Ovary (tissue), 9 donors: ENCODE data around the gene LSMEM2. TPM values are rescaled to one million over a fixed set of nuclear protein-coding genes. Genes with fewer than 3 reads are reported as not detected.

Source experiments
- DNase-seq, 5 donors: peaks; one replicate each; pipeline ENCODE4 v3.0.0-alpha.2; 2019 to 2020
- H3K27ac ChIP-seq, 2 donors: fragments of 200-600 bp; one replicate each; pipeline versions ENCODE4 v1.5.1 to v1.8.0; 2019 to 2022
- H3K27me3 ChIP-seq: fragments of 200-600 bp; one replicate; pipeline ENCODE4 v1.8.0; 2022
- H3K36me3 ChIP-seq: fragments of 200-600 bp; sonication (generic); one replicate; pipeline ENCODE4 v1.5.1; 2019
- H3K4me1 ChIP-seq: one replicate; pipeline ENCODE4 v1.8.1; 2013; ENCODE audit warnings: mild to moderate bottlenecking, moderate library complexity; ENCODE audit not compliant: insufficient read depth
- H3K4me3 ChIP-seq: fragments of 200-600 bp; sonication (generic); one replicate; pipeline ENCODE4 v1.5.1; 2017
- H3K9me3 ChIP-seq, 2 donors: fragments of 200-600 bp in 1 of 2; sonication (generic) in 1 of 2; one replicate each; pipeline versions ENCODE4 v1.5.1 to v1.8.1; 2013 to 2019; ENCODE audit warnings: mild to moderate bottlenecking in 1 of 2, moderate library complexity in 1 of 2
- CTCF ChIP-seq, 3 donors: fragments of 450-650 bp in 2 of 3; fragments of 200-600 bp in 1 of 3; IDR thresholded peaks; one replicate each; pipeline versions ENCODE4 v1.5.1 to v1.8.0; 2016 to 2022; ENCODE audit warnings: antibody characterized with exemption in 3 of 3, mild to moderate bottlenecking in 1 of 3
- EP300 ChIP-seq: sonication (generic); formaldehyde crosslinking; IDR thresholded peaks from one replicate; pipeline ENCODE4 v1.6.1; 2017; ENCODE audit warnings: antibody characterized with exemption
- POLR2A ChIP-seq: fragments of 450-650 bp; IDR thresholded peaks from one replicate; pipeline ENCODE4 v1.6.1; 2017; ENCODE audit warnings: antibody characterized with exemption, mild to moderate bottlenecking, moderate library complexity
- WGBS, 3 donors: extraction: QIAGEN DNeasy Blood & Tissue Kit in 1 of 3; methylation state at CpG; one replicate each; pipeline versions ENCODE4 v1.1.5 to v1.1.7; 2013 to 2017; 5-methylcytosine and 5-hydroxymethylcytosine counted together
- intact Hi-C, 4 donors: fragments of 100-400 bp; cut with DNase I; formaldehyde crosslinking; loops; one replicate each; pipeline versions ENCODE4 v1.11.0 to v1.15.1; 2022 to 2023
- polyA plus RNA-seq, 2 donors: library from polyadenylated mRNA; stranded (reverse); fragments of 200-250 nt in 1 of 2; fragments of 350-450 nt in 1 of 2; fragmentation: Illumina TruSeq in 1 of 2; extraction: RNeasy Lipid Tissue Mini Kit (QIAGEN cat#74804) in 1 of 2; gene quantifications; one replicate each; pipeline ENCODE4 v1.2.3, GENCODE V29; 2013 to 2014
- total RNA-seq, 7 donors: library from RNA; depleted of rRNA in 2 of 7; stranded (reverse); fragments of >200 nt in 2 of 7; fragmentation: NEBNext Ultra II Directional in 3 of 7; extraction: Animal tissue kit (Norgen Biotek cat#: 25700) in 3 of 7; gene quantifications; one replicate each; pipeline versions ENCODE4 v1.1.0 to v1.2.4, GENCODE V29; 2016 to 2023
- donor health status: DM: no; HTN: no; CAD: no; lungs with moderate emphysema.
- donor health status: DM: no; HTN: no; CAD: no.
- donor health status: Bipolar disorder and iron deficiency.
- donor health status: DM: yes; HTN: yes; CAD: no.
- donor health status: DM: no; HTN: no; CAD: no.
- donor health status: DM: yes; HTN: yes; CAD: no.

LSMEM2 gene
- total and polyA plus RNA-seq, 9 donors = 0.42 to 1.4 (median 0.76) TPM; not detected in 2

GRCh38 chr3:50326182-50326541 is 47.3 kb downstream of the LSMEM2 start:
- intact Hi-C loops = loop anchor here in 1 of 4 donors (10.0 kb wide), 1 partner anchor 61 kb away; the partner anchor contains the start of gene SEMA3B
- Histone ChIP-seq H3K9me3 (no peaks in the 10 kb centered on the region), H3K4me3 (no peak overlapping the region), H3K4me1 (peaks cover 9% of the 10 kb centered on the region), H3K36me3 (no peaks in the 10 kb centered on the region), H3K27ac (no peak overlapping the region), H3K27me3 (no peaks in the 10 kb centered on the region)
- WGBS, 3 donors = 84 to 88% (median 86%) methylated on average over 8 of the region's 8 CpGs
- no peak for DNase-seq
- TF ChIP-seq EP300 (no peak), POLR2A (no peak), CTCF (IDR thresholded peaks at IDR 0.05) (no peak)

DNA sequence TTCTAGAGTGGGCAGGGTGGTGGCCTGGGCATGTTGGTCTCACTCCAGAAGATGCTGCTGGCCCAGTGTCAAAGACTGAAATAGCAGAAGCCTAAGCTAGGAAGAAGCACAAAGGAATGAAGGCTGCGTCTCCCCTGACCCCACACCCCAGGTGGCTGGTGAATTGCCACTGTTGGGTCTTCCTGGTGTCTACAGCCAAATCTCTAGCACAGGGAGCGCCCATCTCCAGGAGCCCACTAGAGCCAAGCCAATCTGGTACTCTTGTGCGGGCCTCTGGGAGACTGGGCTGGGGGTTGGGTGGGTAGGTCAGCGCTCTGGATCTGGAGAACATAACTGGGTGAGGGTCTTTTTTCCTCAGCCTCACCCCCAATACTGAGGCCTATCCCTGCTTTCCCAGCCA is 48.2 kb downstream of the LSMEM2 start:
- Histone ChIP-seq H3K27me3 (no peaks in the 10 kb centered on the region), H3K36me3 (no peaks in the 10 kb centered on the region), H3K4me1 (peaks cover 9% of the 10 kb centered on the region), H3K9me3 (no peaks in the 10 kb centered on the region), H3K27ac (peak overlapping the region in 1 of 2 donors; percentile 34), H3K4me3 (peak overlapping the region; percentile 84)
- no peak for TF ChIP-seq POLR2A
- TF ChIP-seq EP300 = no peak
- TF ChIP-seq CTCF (IDR thresholded peaks at IDR 0.05) = no peak
- intact Hi-C loops = loop anchor here in 1 of 4 donors (10.0 kb wide), 1 partner anchor 62 kb away; the partner anchor contains the start of gene SEMA3B
- WGBS, 3 donors = 58 to 65% (median 65%) methylated on average over 4 of the region's 4 CpGs
- peak in 1 of 5 donors; percentile 28 for DNase-seq

GRCh38 chr3:50327943-50328691 is 49.2 kb downstream of the LSMEM2 start, which contains the start of gene TUSC2:
TUSC2 (minus strand) TSS chr3:50328223; CDS start chr3:50328099, 124 bp downstream.
- Histone ChIP-seq H3K27me3 (no peaks in the 10 kb centered on the region), H3K4me3 (peak within 1 kb of the TSS; percentile 84), H3K4me1 (peaks cover 6% of the 10 kb centered on the region), H3K27ac (peak within 1 kb of the TSS; percentile 34 to 60), H3K9me3 (no peaks in the 10 kb centered on the region), H3K36me3 (no peaks in the 10 kb centered on the region)
- WGBS, 3 donors = 1 to 2% (median 1%) methylated on average over 43 to 55 of the region's 55 CpGs
- TF ChIP-seq POLR2A (peak; percentile 66), CTCF (IDR thresholded peaks at IDR 0.05) (no peak)
- peak; percentile 95 to 98 (median 97) for DNase-seq
- intact Hi-C loops = loop anchor here in 1 of 4 donors (10.0 kb wide), 1 partner anchor 63 kb away; the partner anchor contains the start of gene SEMA3B

- Histone ChIP-seq H3K27me3 (no peaks in the 10 kb centered on the region), H3K36me3 (no peaks in the 10 kb centered on the region), H3K27ac (no peak overlapping the region), H3K4me3 (no peak overlapping the region), H3K4me1 (peaks cover 8% of the 10 kb centered on the region), H3K9me3 (no peaks in the 10 kb centered on the region)
- no peak for DNase-seq
- intact Hi-C loops = no loop called here
- 83 to 88% (median 86%) methylated on average over 10 of the region's 10 CpGs for WGBS, 3 donors
- TF ChIP-seq POLR2A (no peak), CTCF (IDR thresholded peaks at IDR 0.05) (no peak), EP300 (no peak)
These were observed 51.4 kb downstream of the LSMEM2 start for GRCh38 chr3:50330330-50330729.
